Lower leg skin (tissue), 4 donors: Measurements from ENCODE around the gene CLDN12. TPM values are rescaled to one million over a fixed set of nuclear protein-coding genes. Genes with fewer than 3 reads are reported as not detected.

Source experiments
- DNase-seq, 2 donors: peaks; one replicate each; pipeline ENCODE4 v3.0.0-alpha.2; 2019; ENCODE audit warnings: low spot score in 2 of 2
- H3K4me3 ChIP-seq: fragments of 200-600 bp; sonication (generic); 2 replicates; pipeline ENCODE4 v1.5.1; 2017; ENCODE audit warnings: mild to moderate bottlenecking, low read depth; ENCODE audit not compliant: poor library complexity, severe bottlenecking
- CTCF ChIP-seq, 3 donors: fragments of 450-650 bp; IDR thresholded peaks; one replicate each; pipeline ENCODE4 v1.5.1; 2016; ENCODE audit warnings: antibody characterized with exemption in 3 of 3, mild to moderate bottlenecking in 3 of 3, moderate library complexity in 2 of 3
- POLR2A ChIP-seq, 2 donors: fragments of 450-650 bp; IDR thresholded peaks; one replicate each; pipeline ENCODE4 v1.6.1; 2016 to 2017; ENCODE audit warnings: antibody characterized with exemption in 2 of 2, mild to moderate bottlenecking in 1 of 2, moderate library complexity in 1 of 2
- WGBS, 2 donors: methylation state at CpG; one replicate each; pipeline ENCODE4 v1.1.5; 2018; 5-methylcytosine and 5-hydroxymethylcytosine counted together
- intact Hi-C: fragments of 100-400 bp; cut with DNase I; formaldehyde crosslinking; loops from one replicate; pipeline ENCODE4 v1.15.0; 2023; ENCODE audit warnings: low total_unique reads
- total RNA-seq, 4 donors: library from RNA; depleted of rRNA; stranded (reverse); fragments of >200 nt; gene quantifications; one replicate each; pipeline ENCODE4 v1.1.0, GENCODE V29; 2016

CLDN12 gene
- total RNA-seq, 4 donors from 2014 or later, result 11.2 to 17.1 (median 12.6) TPM

- no peak overlapping the region for H3K4me3 ChIP-seq
- no peak for DNase-seq
- WGBS, 2 donors, result 40 to 41% methylated on average over 6 of the region's 6 CpGs
- no peak for TF ChIP-seq CTCF (IDR thresholded peaks at IDR 0.05)
- no peak for TF ChIP-seq POLR2A (IDR thresholded peaks at IDR 0.05)
- intact Hi-C loops, result no loop called here
These were observed 18.4 kb downstream of the CLDN12 start for GRCh38 chr7:90421651-90422050.

- H3K4me3 ChIP-seq, result no peak overlapping the region
- DNase-seq, result no peak
- intact Hi-C loops, result no loop called here
- WGBS, 2 donors, result 88% methylated on average over 3 of the region's 3 CpGs
- TF ChIP-seq POLR2A (IDR thresholded peaks at IDR 0.05) (no peak), CTCF (IDR thresholded peaks at IDR 0.05) (no peak)
These were observed 21.5 kb downstream of the CLDN12 start for GRCh38 chr7:90424720-90425119.

GRCh38 chr7:90425376-90425775, 22.1 kb downstream of the CLDN12 start:
- no peak for TF ChIP-seq CTCF (IDR thresholded peaks at IDR 0.05)
- TF ChIP-seq POLR2A (IDR thresholded peaks at IDR 0.05), result no peak
- no peak overlapping the region for H3K4me3 ChIP-seq
- intact Hi-C loops, result no loop called here
- DNase-seq, result no peak
- 0 to 84% methylated on average over 2 of the region's 2 CpGs for WGBS, 2 donors

GRCh38 chr7:90430614-90431460, 27.6 kb downstream of the CLDN12 start:
- WGBS, 2 donors, result 77% methylated on average over 6 of the region's 6 CpGs
- no peak overlapping the region for H3K4me3 ChIP-seq
- TF ChIP-seq CTCF (IDR thresholded peaks at IDR 0.05) (no peak), POLR2A (IDR thresholded peaks at IDR 0.05) (no peak)
- DNase-seq, result no peak
- intact Hi-C loops, result no loop called here

GRCh38 chr7:90432752-90433151, 29.5 kb downstream of the CLDN12 start:
- 36 to 68% methylated on average over 10 of the region's 10 CpGs for WGBS, 2 donors
- H3K4me3 ChIP-seq, result no peak overlapping the region
- DNase-seq, result no peak
- TF ChIP-seq CTCF (IDR thresholded peaks at IDR 0.05) (no peak), POLR2A (IDR thresholded peaks at IDR 0.05) (no peak)
- intact Hi-C loops, result no loop called here

- TF ChIP-seq CTCF (IDR thresholded peaks at IDR 0.05) (no peak), POLR2A (IDR thresholded peaks at IDR 0.05) (no peak)
- intact Hi-C loops, result no loop called here
- no peak overlapping the region for H3K4me3 ChIP-seq
- 38 to 78% methylated on average over 3 of the region's 3 CpGs for WGBS, 2 donors
- no peak for DNase-seq
These were observed 30.0 kb downstream of the CLDN12 start for GRCh38 chr7:90433221-90433620.
